GM18868 (cell line): ENCODE data around the gene AHCYL1.
"Not testable (repeated sequence)": the region's sequence is repeated elsewhere in the genome, so short reads cannot be mapped to it uniquely, and the experiment has no call there.

ENCODE experiments used
- ATAC-seq: cut with Tn5 transposase; IDR thresholded peaks from one replicate; pipeline ENCODE4 v1.9.1; 2021; ENCODE audit warnings: mild to moderate bottlenecking, moderate library complexity; ENCODE audit not compliant: unreplicated experiment

Gene AHCYL1

GRCh38 chr1:109984456-109985246, at the start of gene AHCYL1:
Gene AHCYL1, plus strand, starts transcription at chr1:109984765. Its CDS starts 288 bp downstream, at chr1:109985053.
- peak; percentile 96 for ATAC-seq

- no peak for ATAC-seq
These were observed 49.1 kb upstream of the AHCYL1 start for GRCh38 chr1:109935451-109935900.

GRCh38 chr1:109937738-109938137, 46.8 kb upstream of the AHCYL1 start:
- no peak for ATAC-seq

- no peak for ATAC-seq
These were observed 46.0 kb upstream of the AHCYL1 start for GRCh38 chr1:109938556-109938955.

GRCh38 chr1:109942434-109942833, 42.1 kb upstream of the AHCYL1 start:
- no peak for ATAC-seq

GRCh38 chr1:109944541-109944940, 40.0 kb upstream of the AHCYL1 start:
- no peak for ATAC-seq

- no peak for ATAC-seq
These were observed 38.1 kb upstream of the AHCYL1 start for GRCh38 chr1:109946511-109946910.

- no peak for ATAC-seq
These were observed 36.8 kb upstream of the AHCYL1 start for GRCh38 chr1:109947582-109948284.

- ATAC-seq = no peak
These were observed 36.3 kb upstream of the AHCYL1 start for GRCh38 chr1:109948285-109948630.

- ATAC-seq = no peak
These were observed 34.5 kb upstream of the AHCYL1 start for GRCh38 chr1:109950038-109950437.

GRCh38 chr1:109950509-109950908, 34.1 kb upstream of the AHCYL1 start:
- ATAC-seq = no peak

GRCh38 chr1:109951501-109951900, 33.1 kb upstream of the AHCYL1 start:
- ATAC-seq = not testable (repeated sequence)

GRCh38 chr1:109954041-109954512, 30.5 kb upstream of the AHCYL1 start:
- no peak for ATAC-seq

GRCh38 chr1:109959632-109959973, 25.0 kb upstream of the AHCYL1 start:
- ATAC-seq = no peak

GRCh38 chr1:109959974-109960744, 24.4 kb upstream of the AHCYL1 start:
- ATAC-seq = no peak

GRCh38 chr1:109960745-109961094, 23.8 kb upstream of the AHCYL1 start:
- no peak for ATAC-seq

GRCh38 chr1:109963864-109964263, 20.7 kb upstream of the AHCYL1 start:
- ATAC-seq = no peak

- ATAC-seq = no peak
These were observed 15.3 kb upstream of the AHCYL1 start for GRCh38 chr1:109969146-109969829.

- ATAC-seq = no peak
These were observed 14.7 kb upstream of the AHCYL1 start for GRCh38 chr1:109969907-109970306.

- no peak for ATAC-seq
These were observed 13.0 kb upstream of the AHCYL1 start for GRCh38 chr1:109971559-109971958.

- no peak for ATAC-seq
These were observed 10.4 kb upstream of the AHCYL1 start for GRCh38 chr1:109974191-109974590.
